ENCODE measurements around the gene TEX264.
A peak's percentile ranks its signal among the peaks of the same experiment; 100 is the strongest.

TEX264 gene

DNA sequence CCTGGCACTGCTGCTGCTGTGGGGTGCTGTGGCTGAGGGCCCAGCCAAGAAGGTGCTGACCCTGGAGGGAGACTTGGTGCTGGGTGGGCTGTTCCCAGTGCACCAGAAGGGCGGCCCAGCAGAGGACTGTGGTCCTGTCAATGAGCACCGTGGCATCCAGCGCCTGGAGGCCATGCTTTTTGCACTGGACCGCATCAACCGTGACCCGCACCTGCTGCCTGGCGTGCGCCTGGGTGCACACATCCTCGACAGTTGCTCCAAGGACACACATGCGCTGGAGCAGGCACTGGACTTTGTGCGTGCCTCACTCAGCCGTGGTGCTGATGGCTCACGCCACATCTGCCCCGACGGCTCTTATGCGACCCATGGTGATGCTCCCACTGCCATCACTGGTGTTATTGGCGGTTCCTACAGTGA, 38.0 kb downstream of the TEX264 start:
- H3K4me3 ChIP-seq (replicated peaks in 1 of 2; ENCODE audit: low read depth in 2 of 2, low read length in 2 of 2): no peak overlapping the region
- TF ChIP-seq, protein P1, sequence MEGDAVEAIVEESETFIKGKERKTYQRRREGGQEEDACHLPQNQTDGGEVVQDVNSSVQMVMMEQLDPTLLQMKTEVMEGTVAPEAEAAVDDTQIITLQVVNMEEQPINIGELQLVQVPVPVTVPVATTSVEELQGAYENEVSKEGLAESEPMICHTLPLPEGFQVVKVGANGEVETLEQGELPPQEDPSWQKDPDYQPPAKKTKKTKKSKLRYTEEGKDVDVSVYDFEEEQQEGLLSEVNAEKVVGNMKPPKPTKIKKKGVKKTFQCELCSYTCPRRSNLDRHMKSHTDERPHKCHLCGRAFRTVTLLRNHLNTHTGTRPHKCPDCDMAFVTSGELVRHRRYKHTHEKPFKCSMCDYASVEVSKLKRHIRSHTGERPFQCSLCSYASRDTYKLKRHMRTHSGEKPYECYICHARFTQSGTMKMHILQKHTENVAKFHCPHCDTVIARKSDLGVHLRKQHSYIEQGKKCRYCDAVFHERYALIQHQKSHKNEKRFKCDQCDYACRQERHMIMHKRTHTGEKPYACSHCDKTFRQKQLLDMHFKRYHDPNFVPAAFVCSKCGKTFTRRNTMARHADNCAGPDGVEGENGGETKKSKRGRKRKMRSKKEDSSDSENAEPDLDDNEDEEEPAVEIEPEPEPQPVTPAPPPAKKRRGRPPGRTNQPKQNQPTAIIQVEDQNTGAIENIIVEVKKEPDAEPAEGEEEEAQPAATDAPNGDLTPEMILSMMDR (IDR thresholded peaks at IDR 0.05; ENCODE audit: low read depth, low read length): no peak
- DNase-seq (ENCODE audit: low read depth in 2 of 2): no peak

DNA sequence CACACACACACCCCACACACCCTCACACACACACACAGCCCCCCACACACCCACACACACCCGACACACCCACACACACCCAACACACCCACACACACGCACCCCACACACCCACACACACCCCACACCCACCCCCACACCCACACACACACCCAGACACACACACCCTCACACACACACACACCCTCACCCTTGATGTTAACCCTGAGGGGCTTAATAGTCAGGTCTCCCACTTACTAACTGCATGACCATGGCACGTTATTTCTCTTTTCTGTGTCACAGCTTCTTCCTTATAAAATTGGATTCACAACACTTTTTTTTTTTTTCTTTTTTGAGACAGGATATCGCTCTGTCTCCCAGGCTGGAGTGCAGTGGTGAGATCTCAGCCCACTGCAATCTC, 38.6 kb downstream of the TEX264 start:
- no peak for DNase-seq (ENCODE audit: low read depth in 2 of 2)
- H3K4me3 ChIP-seq (replicated peaks in 1 of 2; ENCODE audit: low read depth in 2 of 2, low read length in 2 of 2): no peak overlapping the region
- TF ChIP-seq, protein P1 (IDR thresholded peaks at IDR 0.05; ENCODE audit: low read depth, low read length): no peak

DNA sequence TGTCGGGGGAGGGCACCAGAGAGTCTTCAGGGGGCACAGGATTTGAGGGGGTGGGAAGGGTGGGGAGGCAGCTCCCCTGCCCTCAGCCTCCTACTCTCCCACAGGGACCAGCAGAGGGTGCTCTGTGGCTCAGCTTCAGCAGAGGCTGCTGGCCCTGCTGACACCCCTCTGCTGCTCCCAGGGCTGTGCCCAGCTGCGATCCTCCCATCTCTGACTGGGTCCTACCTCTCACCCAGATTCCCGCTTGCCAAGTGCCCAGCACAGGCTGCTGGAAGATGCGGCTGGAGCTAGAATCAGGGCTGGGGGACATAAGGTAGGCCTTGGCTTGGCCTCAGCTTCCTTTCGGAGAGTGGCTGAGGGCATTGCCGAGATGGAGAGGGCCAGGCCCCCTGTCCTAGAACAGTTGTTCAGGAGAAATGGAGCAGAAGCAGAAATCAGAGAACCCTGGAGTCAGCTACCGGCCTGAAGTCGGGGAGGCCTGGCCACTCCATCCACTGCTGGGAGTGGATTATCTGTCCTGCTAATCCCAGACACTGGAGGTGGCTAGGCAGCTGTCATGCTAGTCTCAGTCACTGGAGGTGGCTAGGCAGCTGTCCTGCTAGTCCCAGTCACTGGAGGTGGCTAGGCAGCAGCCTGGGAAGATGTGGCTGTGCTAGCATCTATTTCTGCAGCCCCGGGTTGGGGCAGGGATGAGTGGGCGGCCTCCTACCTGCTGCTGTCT, 39.7 kb downstream of the TEX264 start:
- no peak overlapping the region for H3K4me3 ChIP-seq (replicated peaks in 1 of 2; ENCODE audit: low read depth in 2 of 2, low read length in 2 of 2)
- DNase-seq (ENCODE audit: low read depth in 2 of 2): no peak
- TF ChIP-seq, protein P1 (IDR thresholded peaks at IDR 0.05; ENCODE audit: low read depth, low read length): peak; percentile 3

DNA sequence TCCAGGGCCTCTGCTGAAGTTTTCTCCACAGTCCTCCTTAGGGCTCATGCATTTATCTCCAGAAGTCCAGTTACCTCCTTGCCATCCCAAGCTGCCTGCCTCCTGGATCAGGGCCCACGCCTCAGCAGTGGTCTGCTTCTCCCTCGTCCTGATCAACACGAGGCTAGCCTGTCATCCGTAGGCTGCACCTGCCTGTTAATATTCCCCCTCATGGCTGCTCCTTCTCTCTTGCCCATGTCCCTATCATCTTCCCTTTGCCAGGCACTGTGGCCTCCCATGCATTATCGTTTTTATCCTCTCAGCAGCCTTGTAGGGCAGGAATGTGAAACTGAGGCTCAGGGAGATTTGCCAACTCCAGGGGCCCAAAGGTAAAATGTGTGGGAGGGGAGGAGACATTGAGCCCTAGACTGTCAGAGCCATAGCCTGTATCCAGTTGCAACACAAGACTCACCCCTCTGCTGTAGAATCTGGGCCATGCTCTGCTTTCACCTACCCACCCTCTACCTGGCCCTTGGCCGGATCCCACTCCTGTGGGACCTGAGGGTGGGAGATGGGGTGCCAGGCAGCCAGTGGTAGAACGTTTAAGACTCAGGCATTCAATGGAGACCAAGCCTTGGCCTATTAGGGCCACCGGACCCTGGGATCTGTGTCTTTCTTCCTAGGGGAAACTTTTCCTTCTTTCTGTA, 40.4 kb downstream of the TEX264 start:
- no peak overlapping the region for H3K4me3 ChIP-seq (replicated peaks in 1 of 2; ENCODE audit: low read depth in 2 of 2, low read length in 2 of 2)
- DNase-seq (ENCODE audit: low read depth in 2 of 2): no peak
- TF ChIP-seq, protein P1 (IDR thresholded peaks at IDR 0.05; ENCODE audit: low read depth, low read length): no peak

DNA sequence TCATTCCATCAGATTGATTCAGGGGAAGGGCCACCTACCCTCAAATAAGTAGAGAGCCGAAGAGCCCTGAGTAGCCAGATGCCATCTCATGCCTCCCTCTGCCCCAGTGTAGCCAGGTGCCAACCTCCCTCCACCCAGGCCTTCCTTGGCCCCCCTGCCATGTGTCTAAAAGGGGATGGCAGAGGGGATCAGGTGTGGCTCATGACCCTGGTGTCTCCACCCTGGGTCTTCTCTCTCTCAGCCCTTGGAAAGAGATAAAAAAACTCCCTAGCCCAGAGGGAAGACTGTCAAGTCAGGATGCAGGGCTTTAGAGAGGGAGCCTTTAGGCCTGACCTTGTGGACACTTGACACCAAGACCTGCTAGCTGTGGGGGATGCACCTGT, 41.0 kb downstream of the TEX264 start:
- DNase-seq (ENCODE audit: low read depth in 2 of 2): no peak
- H3K4me3 ChIP-seq (replicated peaks in 1 of 2; ENCODE audit: low read depth in 2 of 2, low read length in 2 of 2): no peak overlapping the region
- TF ChIP-seq, protein P1 (IDR thresholded peaks at IDR 0.05; ENCODE audit: low read depth, low read length): no peak

DNA sequence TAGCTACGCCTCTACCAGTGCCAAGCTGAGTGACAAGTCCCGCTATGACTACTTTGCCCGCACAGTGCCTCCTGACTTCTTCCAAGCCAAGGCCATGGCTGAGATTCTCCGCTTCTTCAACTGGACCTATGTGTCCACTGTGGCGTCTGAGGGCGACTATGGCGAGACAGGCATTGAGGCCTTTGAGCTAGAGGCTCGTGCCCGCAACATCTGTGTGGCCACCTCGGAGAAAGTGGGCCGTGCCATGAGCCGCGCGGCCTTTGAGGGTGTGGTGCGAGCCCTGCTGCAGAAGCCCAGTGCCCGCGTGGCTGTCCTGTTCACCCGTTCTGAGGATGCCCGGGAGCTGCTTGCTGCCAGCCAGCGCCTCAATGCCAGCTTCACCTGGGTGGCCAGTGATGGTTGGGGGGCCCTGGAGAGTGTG, 41.5 kb downstream of the TEX264 start:
- TF ChIP-seq, protein P1 (IDR thresholded peaks at IDR 0.05; ENCODE audit: low read depth, low read length): no peak
- H3K4me3 ChIP-seq (replicated peaks in 1 of 2; ENCODE audit: low read depth in 2 of 2, low read length in 2 of 2): no peak overlapping the region
- DNase-seq (ENCODE audit: low read depth in 2 of 2): no peak

All from cardiac fibroblast (primary cell).